ENCODE results near the gene ERP29. TPM values are rescaled to one million over a fixed set of nuclear protein-coding genes. Genes with fewer than 3 reads are reported as not detected.

The ERP29 gene
- total and polyA plus RNA-seq, 2 of the 13 experiments (the other 11 are each of a cell fraction or from before 2014, with no cell fraction given) = 111 to 147 TPM

DNA sequence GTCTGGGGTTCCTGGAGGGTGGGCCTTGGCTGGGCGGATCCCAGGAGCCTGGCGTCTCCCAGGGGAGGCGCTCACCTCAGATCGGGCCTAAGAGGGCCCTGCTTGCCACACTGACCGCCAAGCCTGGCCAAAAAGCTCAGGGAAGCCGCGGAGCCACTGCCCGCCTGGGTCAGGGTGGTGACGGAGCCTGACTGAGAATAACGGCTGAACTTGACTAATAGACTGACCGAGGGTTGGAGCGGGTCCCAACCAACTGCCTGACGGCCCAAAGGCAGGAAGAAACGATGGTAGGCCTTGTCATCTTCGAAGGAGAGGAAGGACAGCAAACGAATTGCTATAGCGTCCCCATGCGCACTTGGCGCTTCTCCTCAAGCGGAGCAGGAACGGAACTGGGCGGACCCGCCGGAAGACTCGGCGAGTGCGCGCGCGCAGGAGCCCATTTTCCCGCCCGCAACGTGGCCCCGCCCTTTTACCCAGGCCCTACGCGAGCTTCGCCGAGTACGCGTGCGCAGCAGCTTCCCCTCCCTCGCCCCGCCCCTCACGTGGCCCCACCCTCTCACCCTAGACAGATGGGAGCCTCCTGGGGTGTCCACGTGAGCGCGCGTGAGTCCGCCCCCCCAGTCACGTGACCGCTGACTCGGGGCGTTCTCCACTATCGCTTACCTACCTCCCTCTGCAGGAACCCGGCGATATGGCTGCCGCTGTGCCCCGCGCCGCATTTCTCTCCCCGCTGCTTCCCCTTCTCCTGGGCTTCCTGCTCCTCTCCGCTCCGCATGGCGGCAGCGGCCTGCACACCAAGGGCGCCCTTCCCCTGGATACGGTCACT, at the start of gene ERP29, which contains the start of gene TMEM116 (continued):
- no peak for TF ChIP-seq DPF2 (CRISPR knock-in tag; IDR thresholded peaks at IDR 0.05; ENCODE audit: borderline replicate concordance, low read depth)
- 0 out of 2 replicates have a peak, but pooled peaks have one; percentile 82 for TF ChIP-seq ZNF737 (CRISPR knock-in tag; IDR thresholded peaks at IDR 0.05; ENCODE audit: borderline replicate concordance)
- TF ChIP-seq GATAD2A (CRISPR knock-in tag; IDR thresholded peaks at IDR 0.05) = peak; percentile 23
- 0 out of 2 replicates have a peak, but pooled peaks have one; percentile 4 for TF ChIP-seq NCOA2 (CRISPR knock-in tag; IDR thresholded peaks at IDR 0.05)
- TF ChIP-seq, protein P1, sequence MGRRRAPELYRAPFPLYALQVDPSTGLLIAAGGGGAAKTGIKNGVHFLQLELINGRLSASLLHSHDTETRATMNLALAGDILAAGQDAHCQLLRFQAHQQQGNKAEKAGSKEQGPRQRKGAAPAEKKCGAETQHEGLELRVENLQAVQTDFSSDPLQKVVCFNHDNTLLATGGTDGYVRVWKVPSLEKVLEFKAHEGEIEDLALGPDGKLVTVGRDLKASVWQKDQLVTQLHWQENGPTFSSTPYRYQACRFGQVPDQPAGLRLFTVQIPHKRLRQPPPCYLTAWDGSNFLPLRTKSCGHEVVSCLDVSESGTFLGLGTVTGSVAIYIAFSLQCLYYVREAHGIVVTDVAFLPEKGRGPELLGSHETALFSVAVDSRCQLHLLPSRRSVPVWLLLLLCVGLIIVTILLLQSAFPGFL (CRISPR knock-in tag; IDR thresholded peaks at IDR 0.05) = 0 out of 2 replicates have a peak, but pooled peaks have one; percentile 53
- TF ChIP-seq ZBTB7A (CRISPR knock-in tag; IDR thresholded peaks at IDR 0.05) = peak; percentile 46; the same call in 1 of the 2 replicates
- TF ChIP-seq ZNF136 (CRISPR knock-in tag; IDR thresholded peaks at IDR 0.05; ENCODE audit: low read depth) = no peak
- TF ChIP-seq, protein P2, sequence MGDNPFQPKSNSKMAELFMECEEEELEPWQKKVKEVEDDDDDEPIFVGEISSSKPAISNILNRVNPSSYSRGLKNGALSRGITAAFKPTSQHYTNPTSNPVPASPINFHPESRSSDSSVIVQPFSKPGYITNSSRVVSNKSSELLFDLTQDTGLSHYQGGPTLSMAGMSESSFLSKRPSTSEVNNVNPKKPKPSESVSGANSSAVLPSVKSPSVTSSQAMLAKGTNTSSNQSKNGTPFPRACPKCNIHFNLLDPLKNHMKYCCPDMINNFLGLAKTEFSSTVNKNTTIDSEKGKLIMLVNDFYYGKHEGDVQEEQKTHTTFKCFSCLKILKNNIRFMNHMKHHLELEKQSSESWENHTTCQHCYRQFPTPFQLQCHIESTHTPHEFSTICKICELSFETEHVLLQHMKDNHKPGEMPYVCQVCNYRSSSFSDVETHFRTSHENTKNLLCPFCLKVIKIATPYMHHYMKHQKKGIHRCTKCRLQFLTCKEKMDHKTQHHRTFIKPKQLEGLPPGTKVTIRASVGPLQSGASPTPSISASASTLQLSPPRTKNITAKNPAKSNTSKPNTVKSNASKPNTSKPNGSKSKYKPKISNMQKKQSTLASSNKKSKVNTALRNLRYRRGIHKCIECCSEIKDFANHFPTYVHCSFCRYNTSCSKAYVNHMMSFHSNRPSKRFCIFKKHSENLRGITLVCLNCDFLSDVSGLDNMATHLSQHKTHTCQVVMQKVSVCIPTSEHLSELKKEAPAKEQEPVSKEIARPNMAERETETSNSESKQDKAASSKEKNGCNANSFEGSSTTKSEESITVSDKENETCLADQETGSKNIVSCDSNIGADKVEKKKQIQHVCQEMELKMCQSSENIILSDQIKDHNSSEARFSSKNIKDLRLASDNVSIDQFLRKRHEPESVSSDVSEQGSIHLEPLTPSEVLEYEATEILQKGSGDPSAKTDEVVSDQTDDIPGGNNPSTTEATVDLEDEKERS (CRISPR knock-in tag; IDR thresholded peaks at IDR 0.05) = no peak; the same call in 1 of the 2 replicates
- 0 out of 2 replicates have a peak, but pooled peaks have one; percentile 11 for TF ChIP-seq NCOR1 (IDR thresholded peaks at IDR 0.05; ENCODE audit: borderline replicate concordance, low read length)
- TF ChIP-seq, protein P3, sequence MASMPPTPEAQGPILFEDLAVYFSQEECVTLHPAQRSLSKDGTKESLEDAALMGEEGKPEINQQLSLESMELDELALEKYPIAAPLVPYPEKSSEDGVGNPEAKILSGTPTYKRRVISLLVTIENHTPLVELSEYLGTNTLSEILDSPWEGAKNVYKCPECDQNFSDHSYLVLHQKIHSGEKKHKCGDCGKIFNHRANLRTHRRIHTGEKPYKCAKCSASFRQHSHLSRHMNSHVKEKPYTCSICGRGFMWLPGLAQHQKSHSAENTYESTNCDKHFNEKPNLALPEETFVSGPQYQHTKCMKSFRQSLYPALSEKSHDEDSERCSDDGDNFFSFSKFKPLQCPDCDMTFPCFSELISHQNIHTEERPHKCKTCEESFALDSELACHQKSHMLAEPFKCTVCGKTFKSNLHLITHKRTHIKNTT (CRISPR knock-in tag; IDR thresholded peaks at IDR 0.05) = no peak
- no peak for TF ChIP-seq ZNF773 (CRISPR knock-in tag; IDR thresholded peaks at IDR 0.05; ENCODE audit: borderline replicate concordance)
- TF ChIP-seq SIX1 (CRISPR knock-in tag; IDR thresholded peaks at IDR 0.05; ENCODE audit: borderline replicate concordance) = no peak
- no peak for TF ChIP-seq MYNN (CRISPR knock-in tag; IDR thresholded peaks at IDR 0.05; ENCODE audit: low read depth)
- no peak for TF ChIP-seq HNRNPUL1 (IDR thresholded peaks at IDR 0.05; ENCODE audit: low read depth, low read length)
- TF ChIP-seq, protein P4, sequence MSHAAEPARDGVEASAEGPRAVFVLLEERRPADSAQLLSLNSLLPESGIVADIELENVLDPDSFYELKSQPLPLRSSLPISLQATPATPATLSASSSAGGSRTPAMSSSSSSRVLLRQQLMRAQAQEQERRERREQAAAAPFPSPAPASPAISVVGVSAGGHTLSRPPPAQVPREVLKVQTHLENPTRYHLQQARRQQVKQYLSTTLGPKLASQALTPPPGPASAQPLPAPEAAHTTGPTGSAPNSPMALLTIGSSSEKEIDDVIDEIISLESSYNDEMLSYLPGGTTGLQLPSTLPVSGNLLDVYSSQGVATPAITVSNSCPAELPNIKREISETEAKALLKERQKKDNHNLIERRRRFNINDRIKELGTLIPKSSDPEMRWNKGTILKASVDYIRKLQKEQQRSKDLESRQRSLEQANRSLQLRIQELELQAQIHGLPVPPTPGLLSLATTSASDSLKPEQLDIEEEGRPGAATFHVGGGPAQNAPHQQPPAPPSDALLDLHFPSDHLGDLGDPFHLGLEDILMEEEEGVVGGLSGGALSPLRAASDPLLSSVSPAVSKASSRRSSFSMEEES (CRISPR knock-in tag; IDR thresholded peaks at IDR 0.05) = peak; percentile 95
- peak; percentile 45; the same call in 1 of the 2 replicates for TF ChIP-seq ZFYVE20 (CRISPR knock-in tag; IDR thresholded peaks at IDR 0.05; ENCODE audit: borderline replicate concordance, low read depth)
- TF ChIP-seq, protein P5, sequence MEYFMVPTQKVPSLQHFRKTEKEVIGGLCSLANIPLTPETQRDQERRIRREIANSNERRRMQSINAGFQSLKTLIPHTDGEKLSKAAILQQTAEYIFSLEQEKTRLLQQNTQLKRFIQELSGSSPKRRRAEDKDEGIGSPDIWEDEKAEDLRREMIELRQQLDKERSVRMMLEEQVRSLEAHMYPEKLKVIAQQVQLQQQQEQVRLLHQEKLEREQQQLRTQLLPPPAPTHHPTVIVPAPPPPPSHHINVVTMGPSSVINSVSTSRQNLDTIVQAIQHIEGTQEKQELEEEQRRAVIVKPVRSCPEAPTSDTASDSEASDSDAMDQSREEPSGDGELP (IDR thresholded peaks at IDR 0.05; ENCODE audit: borderline replicate concordance, low read depth) = peak; percentile 66; the same call in 1 of the 2 replicates
- TF ChIP-seq CCAR2 (optimal IDR thresholded peaks at IDR 0.05; ENCODE audit: low read depth, low read length) = no peak
